Suprapubic skin (tissue), 4 donors: Measurements from ENCODE around the gene MED25. TPM values are rescaled to one million over a fixed set of nuclear protein-coding genes. Genes with fewer than 3 reads are reported as not detected.

Experiments
- DNase-seq, 2 donors: peaks; one replicate each; pipeline ENCODE4 v3.0.0-alpha.2; 2019; ENCODE audit warnings: low spot score in 2 of 2
- H3K27ac ChIP-seq: fragments of 200-600 bp; sonication (generic); one replicate; pipeline ENCODE4 v1.5.1; 2019
- H3K27me3 ChIP-seq: fragments of 200-600 bp; sonication (generic); one replicate; pipeline ENCODE4 v1.5.1; 2019
- H3K36me3 ChIP-seq: fragments of 200-600 bp; sonication (generic); one replicate; pipeline ENCODE4 v1.5.1; 2019
- H3K4me1 ChIP-seq: fragments of 200-600 bp; sonication (generic); one replicate; pipeline ENCODE4 v1.5.1; 2019
- H3K4me3 ChIP-seq: fragments of 200-600 bp; sonication (generic); one replicate; pipeline ENCODE4 v1.5.1; 2019; ENCODE audit warnings: mild to moderate bottlenecking
- H3K9me3 ChIP-seq: fragments of 200-600 bp; sonication (generic); one replicate; pipeline ENCODE4 v1.5.1; 2019
- EP300 ChIP-seq: sonication (generic); formaldehyde crosslinking; IDR thresholded peaks from one replicate; pipeline ENCODE4 v1.6.1; 2017; ENCODE audit warnings: antibody characterized with exemption
- POLR2A ChIP-seq, 2 donors: fragments of 450-650 bp; IDR thresholded peaks; one replicate each; pipeline ENCODE4 v1.6.1; 2017; ENCODE audit warnings: antibody characterized with exemption in 2 of 2, mild to moderate bottlenecking in 2 of 2, moderate library complexity in 2 of 2
- POLR2AphosphoS5 ChIP-seq, 3 donors: sonication (generic); formaldehyde crosslinking; IDR thresholded peaks; one replicate each; pipeline ENCODE4 v1.6.1; 2017; ENCODE audit warnings: antibody characterized with exemption in 3 of 3
- WGBS: methylation state at CpG from one replicate; pipeline ENCODE4 v1.1.5; 2018; 5-methylcytosine and 5-hydroxymethylcytosine counted together
- total RNA-seq, 4 donors: library from RNA; depleted of rRNA; stranded (reverse); fragments of >200 nt; gene quantifications; one replicate each; pipeline ENCODE4 v1.1.0, GENCODE V29; 2016
- TF ChIP-seq, protein P1 (sequence below), 2 donors: fragments of 200-600 bp in 1 of 2; fragments of 450-650 bp in 1 of 2; sonication (generic) in 1 of 2; IDR thresholded peaks; one replicate each; pipeline ENCODE4 v1.5.1; 2016 to 2019; ENCODE audit warnings: antibody characterized with exemption in 2 of 2, mild to moderate bottlenecking in 1 of 2, moderate library complexity in 1 of 2

Gene MED25
- total RNA-seq, 4 donors from 2014 or later: 32.2 to 60.3 (median 40.8) TPM

DNA sequence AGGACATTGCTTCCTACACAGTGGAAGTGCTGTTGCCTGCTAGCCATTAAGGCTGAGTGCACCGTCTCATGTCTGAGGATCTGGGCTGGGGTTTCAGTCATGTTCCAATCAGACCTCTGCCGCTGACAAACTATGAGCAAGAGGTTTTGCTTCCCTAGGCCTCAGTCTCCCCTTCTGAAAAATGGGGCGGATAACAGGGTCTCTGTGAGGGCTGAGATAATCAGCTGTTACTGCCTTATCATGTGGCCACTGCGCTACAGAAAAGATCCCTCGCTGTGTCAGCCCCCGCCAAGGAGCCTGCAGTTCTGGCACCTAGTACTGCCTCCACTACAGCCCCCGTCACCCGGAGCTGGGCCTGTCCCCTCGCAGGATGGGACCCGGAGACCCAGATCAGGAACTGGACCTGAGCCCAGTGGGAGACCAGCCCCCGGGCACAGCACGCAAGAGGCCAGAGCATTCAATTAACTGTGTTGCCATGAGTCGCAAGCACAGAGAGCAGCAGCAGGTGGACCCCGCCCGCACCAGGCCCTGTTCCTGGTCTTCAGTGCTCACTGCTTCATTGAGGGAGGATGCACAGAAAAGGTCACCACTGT, 52.3 kb downstream of the MED25 start:
- Histone ChIP-seq H3K27ac (peak overlapping the region; percentile 88), H3K4me3 (peak overlapping the region; percentile 62), H3K9me3 (no peaks in the 10 kb centered on the region), H3K27me3 (no peaks in the 10 kb centered on the region), H3K36me3 (peaks cover 9% of the 10 kb centered on the region), H3K4me1 (peaks cover 72% of the 10 kb centered on the region)
- WGBS: 80% methylated on average over 4 of the region's 15 CpGs
- TF ChIP-seq EP300: no peak
- TF ChIP-seq POLR2AphosphoS5 (IDR thresholded peaks at IDR 0.05): no peak
- TF ChIP-seq POLR2A (IDR thresholded peaks at IDR 0.05): no peak
- TF ChIP-seq, protein P1, sequence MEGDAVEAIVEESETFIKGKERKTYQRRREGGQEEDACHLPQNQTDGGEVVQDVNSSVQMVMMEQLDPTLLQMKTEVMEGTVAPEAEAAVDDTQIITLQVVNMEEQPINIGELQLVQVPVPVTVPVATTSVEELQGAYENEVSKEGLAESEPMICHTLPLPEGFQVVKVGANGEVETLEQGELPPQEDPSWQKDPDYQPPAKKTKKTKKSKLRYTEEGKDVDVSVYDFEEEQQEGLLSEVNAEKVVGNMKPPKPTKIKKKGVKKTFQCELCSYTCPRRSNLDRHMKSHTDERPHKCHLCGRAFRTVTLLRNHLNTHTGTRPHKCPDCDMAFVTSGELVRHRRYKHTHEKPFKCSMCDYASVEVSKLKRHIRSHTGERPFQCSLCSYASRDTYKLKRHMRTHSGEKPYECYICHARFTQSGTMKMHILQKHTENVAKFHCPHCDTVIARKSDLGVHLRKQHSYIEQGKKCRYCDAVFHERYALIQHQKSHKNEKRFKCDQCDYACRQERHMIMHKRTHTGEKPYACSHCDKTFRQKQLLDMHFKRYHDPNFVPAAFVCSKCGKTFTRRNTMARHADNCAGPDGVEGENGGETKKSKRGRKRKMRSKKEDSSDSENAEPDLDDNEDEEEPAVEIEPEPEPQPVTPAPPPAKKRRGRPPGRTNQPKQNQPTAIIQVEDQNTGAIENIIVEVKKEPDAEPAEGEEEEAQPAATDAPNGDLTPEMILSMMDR (IDR thresholded peaks at IDR 0.05): no peak
- no peak for DNase-seq

DNA sequence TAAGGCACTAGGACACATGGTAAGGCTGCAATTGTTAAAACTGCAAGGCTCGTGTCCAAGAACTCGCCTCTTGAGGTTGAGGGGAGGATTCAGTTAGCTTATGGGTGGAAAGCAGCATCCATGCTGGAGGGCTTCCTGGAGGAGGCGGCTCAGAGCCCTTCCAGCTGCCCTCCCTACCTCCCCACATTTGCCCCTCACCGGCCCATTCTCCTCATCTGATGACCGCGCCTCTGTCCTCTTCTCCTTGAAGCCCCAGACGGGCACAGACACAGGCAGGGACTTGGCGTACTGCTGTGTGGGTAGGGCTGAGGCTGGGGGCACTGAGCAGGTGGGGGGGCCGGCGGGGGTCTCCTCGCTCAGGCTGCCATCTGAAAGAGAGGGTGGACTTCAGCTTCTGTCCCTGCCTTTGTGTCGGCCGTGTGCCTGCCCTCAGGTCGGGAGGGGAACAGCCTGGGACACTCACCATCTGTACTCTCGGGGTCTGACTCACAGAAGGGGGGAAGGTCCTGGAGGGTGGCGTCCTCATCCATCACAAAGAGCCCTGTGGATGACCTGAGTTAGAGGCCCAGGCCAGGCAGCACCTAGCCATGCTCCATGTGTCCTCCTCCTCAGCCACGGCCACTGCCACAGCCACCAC, 53.4 kb downstream of the MED25 start:
- no peak overlapping the region for H3K4me3 ChIP-seq
- H3K27ac ChIP-seq: no peak overlapping the region
- H3K4me1 ChIP-seq: peaks cover 68% of the 10 kb centered on the region
- no peaks in the 10 kb centered on the region for H3K27me3 ChIP-seq
- WGBS: 94% methylated on average over 11 of the region's 17 CpGs
- H3K9me3 ChIP-seq: no peaks in the 10 kb centered on the region
- H3K36me3 ChIP-seq: peaks cover 9% of the 10 kb centered on the region
- DNase-seq: no peak
- TF ChIP-seq POLR2AphosphoS5 (IDR thresholded peaks at IDR 0.05) (no peak), POLR2A (IDR thresholded peaks at IDR 0.05) (no peak), EP300 (no peak)
- TF ChIP-seq, protein P1 (IDR thresholded peaks at IDR 0.05): no peak

DNA sequence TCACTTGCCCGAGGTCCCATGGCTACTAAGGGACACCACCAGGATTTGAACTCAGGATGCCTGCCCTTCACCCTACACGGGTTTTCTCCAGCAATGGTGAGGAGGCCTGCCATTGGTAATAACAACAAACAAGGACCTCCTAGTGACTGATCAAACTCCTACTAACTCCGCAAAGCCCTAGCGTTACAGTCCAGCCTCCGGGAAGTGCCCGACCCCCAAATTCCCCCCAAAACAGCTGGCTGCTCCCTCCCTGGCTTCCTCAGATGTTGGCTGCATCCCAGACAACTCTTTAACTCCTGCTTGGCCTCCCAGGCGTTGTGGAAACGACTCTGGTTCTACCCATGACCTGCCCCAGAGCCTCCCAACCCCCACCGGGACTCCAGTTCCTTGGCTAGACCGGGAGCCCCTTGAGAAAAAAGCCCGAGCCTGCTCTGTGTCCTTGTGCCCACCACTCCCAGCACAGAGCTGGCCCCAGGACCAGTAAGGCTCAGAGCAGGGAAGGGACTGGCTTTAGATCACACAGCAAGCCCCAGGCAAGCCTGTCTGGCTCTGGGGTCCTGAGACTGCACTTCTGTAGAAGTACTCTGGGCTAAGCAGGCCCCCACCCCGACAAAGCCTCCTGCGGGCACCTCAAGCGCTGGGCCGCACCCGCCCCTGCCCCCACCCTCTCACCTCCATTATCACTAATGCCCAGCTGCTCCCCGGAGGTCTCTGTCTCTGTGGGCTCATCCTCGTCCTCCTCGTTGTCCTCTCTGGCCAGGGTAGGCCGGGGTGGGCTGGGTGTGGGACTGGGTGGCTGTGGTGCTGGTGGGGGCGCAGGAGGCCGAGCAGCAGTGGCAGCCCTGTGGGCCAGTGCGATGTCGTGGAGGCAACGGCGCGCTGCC, 54.4 kb downstream of the MED25 start:
- H3K27me3 ChIP-seq: no peaks in the 10 kb centered on the region
- H3K36me3 ChIP-seq: peaks cover 9% of the 10 kb centered on the region
- 87% methylated on average over 20 of the region's 27 CpGs for WGBS
- H3K27ac ChIP-seq: no peak overlapping the region
- peaks cover 63% of the 10 kb centered on the region for H3K4me1 ChIP-seq
- no peaks in the 10 kb centered on the region for H3K9me3 ChIP-seq
- no peak overlapping the region for H3K4me3 ChIP-seq
- TF ChIP-seq POLR2AphosphoS5 (IDR thresholded peaks at IDR 0.05) (no peak), POLR2A (IDR thresholded peaks at IDR 0.05) (no peak), EP300 (no peak)
- TF ChIP-seq, protein P1 (IDR thresholded peaks at IDR 0.05): no peak
- DNase-seq: no peak

DNA sequence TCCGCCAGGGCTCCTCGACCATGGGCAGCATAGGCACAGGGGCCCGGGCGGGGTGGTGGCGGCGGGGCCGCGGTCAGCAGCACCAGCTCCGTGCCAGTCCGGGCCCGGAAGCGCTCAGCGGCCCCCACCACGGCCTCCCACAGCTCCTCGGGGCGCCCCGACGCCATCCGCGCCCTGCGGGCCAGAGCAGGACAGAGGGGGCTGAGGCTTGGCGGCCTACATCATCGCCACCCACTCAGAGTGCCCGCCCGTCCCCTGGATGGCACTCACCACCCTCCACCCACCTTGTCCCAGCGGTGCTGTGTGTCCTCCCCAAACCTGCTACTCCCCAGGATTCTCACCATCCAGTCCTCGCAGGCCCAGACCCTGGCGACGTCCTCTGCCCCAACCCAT, 55.0 kb downstream of the MED25 start:
- H3K27me3 ChIP-seq: no peaks in the 10 kb centered on the region
- H3K36me3 ChIP-seq: peaks cover 9% of the 10 kb centered on the region
- H3K4me1 ChIP-seq: peaks cover 59% of the 10 kb centered on the region
- TF ChIP-seq POLR2A (IDR thresholded peaks at IDR 0.05) (no peak), POLR2AphosphoS5 (IDR thresholded peaks at IDR 0.05) (no peak)
- H3K27ac ChIP-seq: no peak overlapping the region
- H3K9me3 ChIP-seq: no peaks in the 10 kb centered on the region
- no peak for DNase-seq
- WGBS: 92% methylated on average over 11 of the region's 29 CpGs
- no peak overlapping the region for H3K4me3 ChIP-seq

DNA sequence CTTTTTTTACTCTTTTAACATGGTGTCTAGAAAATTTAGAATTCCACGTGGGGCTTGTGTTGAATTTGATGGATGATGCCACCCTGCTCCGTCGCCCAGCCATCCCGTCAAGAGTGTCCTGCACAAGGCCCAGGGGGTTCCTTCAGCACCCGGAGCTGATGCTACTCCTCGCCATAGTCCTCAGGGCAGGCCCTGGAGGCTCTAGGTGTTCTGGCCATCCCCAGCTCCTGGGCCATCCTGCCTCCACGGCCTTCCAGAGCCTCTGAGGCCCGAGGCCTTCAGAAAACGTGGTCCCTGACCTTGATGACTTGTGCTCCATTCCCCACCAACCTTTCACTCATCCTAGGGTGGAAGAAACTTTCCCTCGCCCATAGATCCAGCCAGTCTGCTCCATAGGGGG, 55.7 kb downstream of the MED25 start:
- peaks cover 10% of the 10 kb centered on the region for H3K36me3 ChIP-seq
- no peak overlapping the region for H3K27ac ChIP-seq
- H3K27me3 ChIP-seq: no peaks in the 10 kb centered on the region
- H3K9me3 ChIP-seq: no peaks in the 10 kb centered on the region
- DNase-seq: no peak
- H3K4me1 ChIP-seq: peaks cover 59% of the 10 kb centered on the region
- no peak overlapping the region for H3K4me3 ChIP-seq
- 84% methylated on average over 10 of the region's 10 CpGs for WGBS
- TF ChIP-seq, protein P1 (IDR thresholded peaks at IDR 0.05): no peak
- TF ChIP-seq EP300: no peak
